Omental fat pad (tissue), 4 donors: ENCODE data around the gene KLK13. TPM values are rescaled to one million over a fixed set of nuclear protein-coding genes. Genes with fewer than 3 reads are reported as not detected.

ENCODE experiments used
- ATAC-seq: fragments of 150-250 bp; one replicate; pipeline ENCODE4 v1.9.1; 2016; ENCODE audit warnings: mild to moderate bottlenecking, moderate library complexity; ENCODE audit not compliant: low FRiP score
- DNase-seq: peaks from one replicate; pipeline ENCODE4 v3.0.0-alpha.2; 2019; ENCODE audit warnings: low spot score
- total RNA-seq, 4 donors: library from RNA; depleted of rRNA; stranded (reverse); fragments of >200 nt; gene quantifications; one replicate each; pipeline ENCODE4 v1.1.0, GENCODE V29; 2016
- TF ChIP-seq, protein P1 (sequence below), 3 donors: fragments of 450-650 bp; IDR thresholded peaks; one replicate each; pipeline ENCODE4 v1.5.1; 2016 to 2017; ENCODE audit warnings: antibody characterized with exemption in 3 of 3, mild to moderate bottlenecking in 3 of 3, moderate library complexity in 2 of 3

The KLK13 gene
- total RNA-seq, 4 donors from 2014 or later, result not detected

- DNase-seq, result peak; percentile 31
- TF ChIP-seq, protein P1, sequence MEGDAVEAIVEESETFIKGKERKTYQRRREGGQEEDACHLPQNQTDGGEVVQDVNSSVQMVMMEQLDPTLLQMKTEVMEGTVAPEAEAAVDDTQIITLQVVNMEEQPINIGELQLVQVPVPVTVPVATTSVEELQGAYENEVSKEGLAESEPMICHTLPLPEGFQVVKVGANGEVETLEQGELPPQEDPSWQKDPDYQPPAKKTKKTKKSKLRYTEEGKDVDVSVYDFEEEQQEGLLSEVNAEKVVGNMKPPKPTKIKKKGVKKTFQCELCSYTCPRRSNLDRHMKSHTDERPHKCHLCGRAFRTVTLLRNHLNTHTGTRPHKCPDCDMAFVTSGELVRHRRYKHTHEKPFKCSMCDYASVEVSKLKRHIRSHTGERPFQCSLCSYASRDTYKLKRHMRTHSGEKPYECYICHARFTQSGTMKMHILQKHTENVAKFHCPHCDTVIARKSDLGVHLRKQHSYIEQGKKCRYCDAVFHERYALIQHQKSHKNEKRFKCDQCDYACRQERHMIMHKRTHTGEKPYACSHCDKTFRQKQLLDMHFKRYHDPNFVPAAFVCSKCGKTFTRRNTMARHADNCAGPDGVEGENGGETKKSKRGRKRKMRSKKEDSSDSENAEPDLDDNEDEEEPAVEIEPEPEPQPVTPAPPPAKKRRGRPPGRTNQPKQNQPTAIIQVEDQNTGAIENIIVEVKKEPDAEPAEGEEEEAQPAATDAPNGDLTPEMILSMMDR (IDR thresholded peaks at IDR 0.05), result no peak
- ATAC-seq, result no peak
Measured at GRCh38 chr19:51107406-51108065, 42.6 kb upstream of the KLK13 start.

DNA sequence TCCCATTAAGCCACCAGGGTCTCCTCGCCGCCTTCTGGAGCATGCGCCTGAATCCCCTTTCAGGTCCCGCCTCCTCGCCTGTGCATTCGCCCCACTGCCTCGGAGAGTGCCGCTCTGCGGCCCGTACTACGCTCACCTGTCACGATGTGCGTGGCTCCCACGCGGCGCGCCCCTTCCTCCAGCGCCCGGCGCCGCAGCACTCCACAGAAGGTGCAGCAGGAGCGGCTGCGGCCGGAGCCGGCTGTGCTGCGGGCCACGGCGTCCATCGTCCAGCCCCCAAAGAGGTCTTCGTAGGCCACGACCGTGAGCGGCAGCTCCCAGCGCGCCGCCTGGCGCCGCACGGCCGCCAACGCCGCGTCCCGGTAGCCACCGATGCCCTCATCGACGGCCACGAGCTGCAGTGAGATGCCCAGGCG is 39.0 kb upstream of the KLK13 start:
- TF ChIP-seq, protein P1 (IDR thresholded peaks at IDR 0.05), result no peak
- ATAC-seq, result no peak

GRCh38 chr19:51102991-51103390 is 38.1 kb upstream of the KLK13 start:
- DNase-seq (no peak), ATAC-seq (no peak)
- TF ChIP-seq, protein P1 (IDR thresholded peaks at IDR 0.05), result no peak

More for the DNA sequence above, 39.0 kb upstream of the KLK13 start:
- DNase-seq, result no peak

DNA sequence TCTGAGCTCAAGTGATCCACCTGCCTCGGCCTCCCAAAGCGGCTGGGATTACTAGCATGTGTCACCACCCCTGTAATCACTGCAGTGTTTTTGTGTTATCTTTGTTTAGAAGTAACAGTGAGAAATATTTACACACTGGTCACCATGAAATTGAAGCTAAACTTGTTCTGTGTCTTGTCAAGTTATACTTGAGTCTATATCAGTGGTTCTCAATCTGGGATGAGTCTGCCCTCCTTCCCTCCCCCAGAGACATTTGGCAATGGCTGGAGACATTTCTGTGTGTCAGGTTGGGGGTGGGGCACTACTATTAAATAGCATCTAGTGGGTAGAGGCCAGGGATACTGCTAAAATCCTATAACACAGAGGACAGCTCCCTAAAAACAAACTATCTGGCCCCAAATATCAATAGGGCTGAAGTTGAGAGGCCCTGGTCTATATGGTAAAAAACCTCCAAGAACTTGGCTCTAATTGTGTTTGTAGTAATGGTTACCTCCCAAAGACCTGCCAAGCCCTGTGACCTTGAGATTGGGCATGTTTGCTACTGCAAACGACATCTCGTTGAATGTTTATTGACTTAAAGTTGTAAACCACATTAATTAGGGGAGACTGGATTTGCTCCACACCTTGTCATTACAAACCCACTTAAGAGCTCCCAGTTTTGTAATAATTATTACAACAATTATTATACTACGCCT is 36.4 kb upstream of the KLK13 start:
- ATAC-seq, result no peak
- DNase-seq, result no peak

DNA sequence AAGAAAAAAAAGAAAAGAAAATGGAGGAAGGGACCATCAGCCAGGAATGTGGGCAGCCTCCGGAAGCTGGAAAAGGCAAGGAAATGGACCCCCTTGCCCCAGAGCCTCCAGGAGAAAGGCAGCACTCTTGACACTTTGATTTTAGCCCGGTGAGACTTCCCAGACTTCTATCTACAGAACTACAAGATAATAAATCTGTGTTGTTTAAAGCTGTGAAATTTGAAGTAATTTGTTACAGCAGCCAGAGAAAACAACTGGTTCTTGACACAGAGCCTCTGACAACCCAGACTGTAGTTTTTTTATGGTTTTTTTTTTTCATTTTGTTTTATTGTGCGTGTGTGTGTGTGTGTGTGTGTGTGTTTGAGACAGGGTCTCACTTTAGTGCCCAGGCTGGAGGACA is 35.7 kb upstream of the KLK13 start:
- TF ChIP-seq, protein P1 (IDR thresholded peaks at IDR 0.05), result no peak
- ATAC-seq, result no peak
- DNase-seq, result no peak

More for the DNA sequence above, 36.4 kb upstream of the KLK13 start:
- TF ChIP-seq, protein P1 (IDR thresholded peaks at IDR 0.05), result no peak

DNA sequence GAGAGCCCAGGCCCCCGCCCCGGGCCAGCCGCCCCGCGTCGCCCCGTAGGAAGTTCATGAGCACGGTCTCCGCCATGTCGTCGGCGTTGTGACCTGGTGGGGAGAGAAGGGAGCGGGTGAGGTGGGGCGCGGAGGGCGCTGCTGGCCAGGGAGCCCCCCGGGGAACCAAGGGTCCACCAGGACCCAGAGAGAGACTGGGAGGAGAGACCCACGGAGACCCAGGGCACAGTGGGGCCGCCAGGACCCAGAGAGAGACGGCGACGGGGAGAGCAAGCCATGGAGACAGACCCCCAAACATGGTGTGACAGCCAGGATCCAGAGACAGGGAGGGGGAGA is 34.1 kb upstream of the KLK13 start:
- TF ChIP-seq, protein P1 (IDR thresholded peaks at IDR 0.05), result no peak
- DNase-seq (no peak), ATAC-seq (peak; percentile 9)
